ENCODE measurements around the gene ITGB5. TPM values are rescaled to one million over a fixed set of nuclear protein-coding genes. Genes with fewer than 3 reads are reported as not detected.

The ITGB5 gene
- polyA plus RNA-seq, 2 of the 4 experiments (the other 2 are of a cell fraction), result 201 to 260 TPM

DNA sequence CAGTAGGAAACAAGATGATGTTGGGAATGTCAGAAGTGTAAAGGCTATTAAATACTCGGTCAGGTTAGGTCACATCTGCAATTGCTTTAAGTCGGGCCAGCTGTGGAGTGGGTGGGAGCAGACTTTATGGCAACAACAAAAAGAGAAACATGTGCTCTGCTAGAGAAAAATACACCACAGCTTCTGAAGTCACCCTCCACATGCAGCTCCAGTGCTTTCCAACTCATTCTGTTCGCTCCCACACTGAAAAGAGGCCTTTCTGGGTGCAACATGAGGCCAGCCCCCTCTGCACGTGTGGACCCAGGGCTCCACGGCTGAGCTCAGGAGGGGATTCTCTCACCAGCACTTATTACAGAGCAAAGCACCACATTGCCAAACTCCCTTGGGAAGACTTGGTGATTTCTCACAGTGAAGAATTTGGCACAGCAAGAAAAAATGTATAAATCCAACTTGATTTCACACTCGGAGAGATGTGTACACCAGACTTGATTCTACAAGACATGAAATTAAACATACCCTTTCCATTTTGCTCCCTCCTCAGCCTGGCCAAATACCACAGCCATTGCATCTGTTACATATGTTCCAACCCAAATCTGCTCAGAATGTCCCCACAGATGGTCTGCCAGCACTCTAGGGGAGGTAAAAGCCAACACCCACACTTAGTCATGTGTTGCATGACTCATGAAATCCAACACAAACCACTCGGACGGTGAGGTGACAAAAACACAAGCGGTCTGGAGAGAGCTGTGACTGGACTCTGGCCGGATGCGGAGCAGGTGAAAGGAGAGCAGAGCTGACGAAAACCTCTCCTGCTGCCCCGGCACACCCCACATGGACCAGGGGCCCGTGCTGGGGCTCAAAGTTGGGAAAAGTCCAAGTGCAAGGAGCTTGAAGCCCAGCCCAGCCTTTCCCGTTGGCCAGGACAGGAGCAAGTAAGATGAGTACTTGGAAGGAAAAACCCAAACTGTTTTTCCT is 74.6 kb downstream of the ITGB5 start (continued):
- 0 out of 2 replicates have a peak, but pooled peaks have one; percentile 61 for TF ChIP-seq HOXB5 (CRISPR knock-in tag; IDR thresholded peaks at IDR 0.05)
- TF ChIP-seq FOSB (CRISPR knock-in tag; IDR thresholded peaks at IDR 0.05), result no peak
- no peak for TF ChIP-seq EHMT2 (IDR thresholded peaks at IDR 0.05; ENCODE audit: low read depth)
- TF ChIP-seq BHLHE40 (IDR thresholded peaks at IDR 0.05; ENCODE audit: low read depth, low read length), result no peak
- no peak for TF ChIP-seq EHF (CRISPR knock-in tag; IDR thresholded peaks at IDR 0.05)
- no peak for TF ChIP-seq CHD4 (IDR thresholded peaks at IDR 0.05; ENCODE audit: borderline replicate concordance)
- peak; percentile 72 for TF ChIP-seq NFE2L2 (conservative IDR thresholded peaks at IDR 0.05; ENCODE audit: low read length)
- TF ChIP-seq SREBF2 (IDR thresholded peaks at IDR 0.05), result no peak
- no peak for TF ChIP-seq ZFP36 (IDR thresholded peaks at IDR 0.05; ENCODE audit: borderline replicate concordance, partially characterized antibody)
- no peak for TF ChIP-seq HDAC2 (IDR thresholded peaks at IDR 0.05)
- TF ChIP-seq HEYL (CRISPR knock-in tag; IDR thresholded peaks at IDR 0.05), result no peak
- TF ChIP-seq, protein P1, sequence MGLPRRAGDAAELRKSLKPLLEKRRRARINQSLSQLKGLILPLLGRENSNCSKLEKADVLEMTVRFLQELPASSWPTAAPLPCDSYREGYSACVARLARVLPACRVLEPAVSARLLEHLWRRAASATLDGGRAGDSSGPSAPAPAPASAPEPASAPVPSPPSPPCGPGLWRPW (IDR thresholded peaks at IDR 0.05), result no peak
- peak; percentile 89 for TF ChIP-seq JUNB (IDR thresholded peaks at IDR 0.05)
- TF ChIP-seq NPAS2 (CRISPR knock-in tag; IDR thresholded peaks at IDR 0.05; ENCODE audit: borderline replicate concordance), result no peak
- 0 out of 3 replicates have a peak, but pooled peaks have one; percentile 25 for TF ChIP-seq SMC3 (IDR thresholded peaks at IDR 0.05)
- peak; percentile 88 for TF ChIP-seq MAFK (IDR thresholded peaks at IDR 0.05; ENCODE audit: partially characterized antibody)
- TF ChIP-seq HOXA7 (CRISPR knock-in tag; IDR thresholded peaks at IDR 0.05), result no peak
- TF ChIP-seq RFX5 (IDR thresholded peaks at IDR 0.05), result no peak
- TF ChIP-seq, protein P2, sequence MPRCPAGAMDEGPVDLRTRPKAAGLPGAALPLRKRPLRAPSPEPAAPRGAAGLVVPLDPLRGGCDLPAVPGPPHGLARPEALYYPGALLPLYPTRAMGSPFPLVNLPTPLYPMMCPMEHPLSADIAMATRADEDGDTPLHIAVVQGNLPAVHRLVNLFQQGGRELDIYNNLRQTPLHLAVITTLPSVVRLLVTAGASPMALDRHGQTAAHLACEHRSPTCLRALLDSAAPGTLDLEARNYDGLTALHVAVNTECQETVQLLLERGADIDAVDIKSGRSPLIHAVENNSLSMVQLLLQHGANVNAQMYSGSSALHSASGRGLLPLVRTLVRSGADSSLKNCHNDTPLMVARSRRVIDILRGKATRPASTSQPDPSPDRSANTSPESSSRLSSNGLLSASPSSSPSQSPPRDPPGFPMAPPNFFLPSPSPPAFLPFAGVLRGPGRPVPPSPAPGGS (IDR thresholded peaks at IDR 0.05), result peak; percentile 61; the same call in 1 of the 3 replicates
- TF ChIP-seq POLR2A (IDR thresholded peaks at IDR 0.05; ENCODE audit: low read length), result no peak

DNA sequence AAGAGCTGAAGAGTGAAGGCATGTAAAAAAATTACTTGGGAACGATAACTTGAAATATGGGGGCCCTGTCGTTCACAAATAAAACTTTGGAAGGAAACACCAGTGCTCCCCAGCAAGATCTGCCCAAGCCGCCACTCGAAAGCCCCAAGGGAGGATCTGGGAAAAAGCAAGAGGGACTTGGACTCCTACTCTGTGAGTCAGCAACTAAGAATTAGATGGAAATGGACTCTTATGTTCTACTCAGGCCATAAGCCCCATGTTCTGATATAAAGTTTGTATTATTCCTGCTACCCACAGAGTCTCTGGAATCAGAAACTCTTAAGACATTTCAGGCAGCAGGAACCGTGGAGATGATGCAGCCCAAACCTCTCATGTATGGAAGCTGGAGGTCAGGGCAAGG is 75.7 kb downstream of the ITGB5 start:
- TF ChIP-seq ZNF302 (CRISPR knock-in tag; IDR thresholded peaks at IDR 0.05), result no peak
- TF ChIP-seq, protein P3, sequence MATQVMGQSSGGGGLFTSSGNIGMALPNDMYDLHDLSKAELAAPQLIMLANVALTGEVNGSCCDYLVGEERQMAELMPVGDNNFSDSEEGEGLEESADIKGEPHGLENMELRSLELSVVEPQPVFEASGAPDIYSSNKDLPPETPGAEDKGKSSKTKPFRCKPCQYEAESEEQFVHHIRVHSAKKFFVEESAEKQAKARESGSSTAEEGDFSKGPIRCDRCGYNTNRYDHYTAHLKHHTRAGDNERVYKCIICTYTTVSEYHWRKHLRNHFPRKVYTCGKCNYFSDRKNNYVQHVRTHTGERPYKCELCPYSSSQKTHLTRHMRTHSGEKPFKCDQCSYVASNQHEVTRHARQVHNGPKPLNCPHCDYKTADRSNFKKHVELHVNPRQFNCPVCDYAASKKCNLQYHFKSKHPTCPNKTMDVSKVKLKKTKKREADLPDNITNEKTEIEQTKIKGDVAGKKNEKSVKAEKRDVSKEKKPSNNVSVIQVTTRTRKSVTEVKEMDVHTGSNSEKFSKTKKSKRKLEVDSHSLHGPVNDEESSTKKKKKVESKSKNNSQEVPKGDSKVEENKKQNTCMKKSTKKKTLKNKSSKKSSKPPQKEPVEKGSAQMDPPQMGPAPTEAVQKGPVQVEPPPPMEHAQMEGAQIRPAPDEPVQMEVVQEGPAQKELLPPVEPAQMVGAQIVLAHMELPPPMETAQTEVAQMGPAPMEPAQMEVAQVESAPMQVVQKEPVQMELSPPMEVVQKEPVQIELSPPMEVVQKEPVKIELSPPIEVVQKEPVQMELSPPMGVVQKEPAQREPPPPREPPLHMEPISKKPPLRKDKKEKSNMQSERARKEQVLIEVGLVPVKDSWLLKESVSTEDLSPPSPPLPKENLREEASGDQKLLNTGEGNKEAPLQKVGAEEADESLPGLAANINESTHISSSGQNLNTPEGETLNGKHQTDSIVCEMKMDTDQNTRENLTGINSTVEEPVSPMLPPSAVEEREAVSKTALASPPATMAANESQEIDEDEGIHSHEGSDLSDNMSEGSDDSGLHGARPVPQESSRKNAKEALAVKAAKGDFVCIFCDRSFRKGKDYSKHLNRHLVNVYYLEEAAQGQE (IDR thresholded peaks at IDR 0.05), result no peak; the same call in 1 of the 2 replicates
- no peak for TF ChIP-seq PHF8 (IDR thresholded peaks at IDR 0.05; ENCODE audit: borderline replicate concordance, low read depth)
- TF ChIP-seq NPAS2 (CRISPR knock-in tag; IDR thresholded peaks at IDR 0.05; ENCODE audit: borderline replicate concordance), result no peak
- TF ChIP-seq RARB (CRISPR knock-in tag; IDR thresholded peaks at IDR 0.05), result no peak
- FAIRE-seq, result no peak
- Histone ChIP-seq H3K4me2 (peak overlapping the region; percentile 85), H3K4me1 (peaks cover 78% of the 10 kb centered on the region), H3K27ac (peak overlapping the region; percentile 86 to 90), H3K4me3 (no peak overlapping the region), H3K9me3 (no peaks in the 10 kb centered on the region; the same call in 2 of the 3 replicates)
- 72% methylated on average over 5 of the region's 5 CpGs for WGBS (ENCODE audit: missing lambda C conversion rate)
- ATAC-seq, result no peak; a peak in 1 of 6 replicates
- no peak for DNase-seq (ENCODE audit: low read depth in 1 of 2, low spot score in 1 of 2)
- POLR2A ChIA-PET, result no interaction called here
- CTCF ChIA-PET, result interaction anchor here (0.5 to 2.6 kb wide), 5 partner anchors 14 to 90 kb away, joined by 3 to 12 read pairs (median 3); no protein-coding TSS in a partner anchor
